PC-3 (cell line): ENCODE data around the gene SIAE. TPM values are rescaled to one million over a fixed set of nuclear protein-coding genes. Genes with fewer than 3 reads are reported as not detected.

Source experiments
- ATAC-seq: fragments of 200-7000 bp; cut with Tn5 transposase; 2 replicates; pipeline ENCODE4 v1.9.1; 2020; ENCODE audit warnings: mild to moderate bottlenecking, moderate library complexity
- BruUV-seq: library from RNA; stranded (reverse); fragments of 400-500 nt; replicated peaks from 2 replicates; lab custom pipeline; 2021; lab: Mats Ljungman, UMichigan
- CTCF ChIA-PET: fragments of 300-600 bp; sonication (Branson Sonifier 250); formaldehyde crosslinking; loops from one replicate; lab custom pipeline; 2022; ENCODE audit warnings: antibody characterized with exemption; lab: Charles Lee
- POLR2A ChIA-PET: fragments of 300-600 bp; sonication (Branson Sonifier 250); formaldehyde crosslinking; loops from one replicate; lab custom pipeline; 2022; ENCODE audit warnings: antibody characterized with exemption; ENCODE audit not compliant: unreplicated experiment; lab: Charles Lee
- DNase-seq: peaks from one replicate; pipeline ENCODE4 v3.0.0-alpha.2; 2015
- H2AFZ ChIP-seq: fragments of 300-600 bp; sonication (generic); 2 replicates; pipeline ENCODE4 v1.6.0; 2016; ENCODE audit warnings: antibody characterized with exemption, low read length
- H3F3A ChIP-seq: fragments of 300-600 bp; sonication (generic); one replicate; pipeline ENCODE4 v1.6.0; 2017; ENCODE audit warnings: antibody characterized with exemption, low read length, control low read depth, mild to moderate bottlenecking; ENCODE audit not compliant: unreplicated experiment
- H3K27ac ChIP-seq: fragments of 300-600 bp; sonication (generic); 2 replicates; pipeline ENCODE4 v1.5.1; 2016; ENCODE audit warnings: mild to moderate bottlenecking, low read length
- H3K27me3 ChIP-seq: fragments of 300-600 bp; sonication (generic); 2 replicates; pipeline ENCODE4 v1.6.1; 2016; ENCODE audit warnings: low read length, mixed read lengths
- H3K36me3 ChIP-seq: fragments of 300-600 bp; sonication (generic); 2 replicates; pipeline ENCODE4 v1.6.1; 2016; ENCODE audit warnings: low read depth, mixed run types, low read length, mixed read lengths
- H3K4me1 ChIP-seq: fragments of 300-600 bp; sonication (generic); 2 replicates; pipeline ENCODE4 v1.5.1; 2016; ENCODE audit warnings: low read length; ENCODE audit not compliant: insufficient read depth
- H3K4me2 ChIP-seq: fragments of 300-600 bp; sonication (generic); 2 replicates; pipeline ENCODE4 v1.6.0; 2016; ENCODE audit warnings: low read length
- H3K4me3 ChIP-seq: fragments of 300-600 bp; sonication (generic); 2 replicates; pipeline ENCODE4 v1.5.1; 2016; ENCODE audit warnings: mild to moderate bottlenecking, low read length, mixed read lengths
- H3K79me2 ChIP-seq: fragments of 300-600 bp; sonication (generic); 2 replicates; pipeline ENCODE4 v1.6.1; 2017; ENCODE audit warnings: low read length, mixed read lengths
- H3K9ac ChIP-seq: fragments of 300-600 bp; sonication (generic); 2 replicates; pipeline ENCODE4 v1.6.0; 2016; ENCODE audit warnings: mild to moderate bottlenecking, low read length
- H3K9me2 ChIP-seq: fragments of 300-600 bp; sonication (generic); replicated peaks from 2 replicates; pipeline ENCODE4 v1.6.1; 2016; ENCODE audit warnings: mixed run types, low read length, mixed read lengths
- H3K9me3 ChIP-seq: fragments of 300-600 bp; sonication (generic); 2 replicates; pipeline ENCODE4 v1.6.1; 2016; ENCODE audit warnings: low read length, mixed read lengths
- H4K20me1 ChIP-seq: fragments of 300-600 bp; sonication (generic); 2 replicates; pipeline ENCODE4 v1.6.1; 2016; ENCODE audit warnings: low read length, mixed read lengths
- CTCF ChIP-seq: fragments of 300-600 bp; sonication (generic); conservative IDR thresholded peaks from 2 replicates; pipeline ENCODE4 v1.5.1; 2017; ENCODE audit warnings: antibody characterized with exemption, low read depth, mild to moderate bottlenecking, low read length
- EZH2 ChIP-seq: fragments of 300-600 bp; sonication (generic); IDR thresholded peaks from one replicate; pipeline ENCODE4 v1.6.1; 2017; ENCODE audit warnings: antibody characterized with exemption, mild to moderate bottlenecking, low read length; ENCODE audit not compliant: unreplicated experiment
- EZH2phosphoT487 ChIP-seq: fragments of 300-600 bp; sonication (generic); IDR thresholded peaks from 2 replicates; pipeline ENCODE4 v1.6.1; 2018; ENCODE audit warnings: mild to moderate bottlenecking, antibody characterized with exemption, low read length, borderline replicate concordance
- intact Hi-C: fragments of 100-400 bp; cut with micrococcal nuclease; formaldehyde crosslinking; loops from 2 replicates; pipeline ENCODE4 v1.9.0; 2023
- total RNA-seq: library from RNA; depleted of rRNA; stranded (reverse); fragments of >200 nt; gene quantifications from 2 replicates; pipeline ENCODE4 v1.2.3, GENCODE V29; 2014

Gene SIAE
- total RNA-seq, 1 experiment from 2014 or later = 17.6 TPM

- intact Hi-C loops = loop anchor here (1.0 kb wide), 1 partner anchor 88 kb away; the partner anchor contains the start of gene ESAM
- H3K27ac ChIP-seq = peak overlapping the region; percentile 46; the same call in 1 of the 2 replicates
These were observed 1.0 kb upstream of the SIAE start for GRCh38 chr11:124674571-124674970.

GRCh38 chr11:124674168-124674517, 604 bp upstream of the SIAE start:
- no peaks in the 10 kb centered on the region for H3K27me3 ChIP-seq
- no peaks in the 10 kb centered on the region for H3K36me3 ChIP-seq
- H3K4me2 ChIP-seq = peak overlapping the region; percentile 95
- TF ChIP-seq CTCF (no peak), EZH2 (no peak), EZH2phosphoT487 (no peak)
- peak overlapping the region; percentile 46 for H3K27ac ChIP-seq
- DNase-seq = no peak
- no peaks in the 10 kb centered on the region for H4K20me1 ChIP-seq
- H3K79me2 ChIP-seq = peaks cover 15% of the 10 kb centered on the region
- POLR2A ChIA-PET = interaction anchor here (0.6 to 1.2 kb wide), 6 partner anchors 32 to 159 kb away, joined by 3 to 17 read pairs (median 10); partner anchors contain the start of gene NRGN
- CTCF ChIA-PET = interaction anchor here (0.6 to 0.8 kb wide), 6 partner anchors 10 to 272 kb away, joined by 3 to 9 read pairs (median 4); no protein-coding TSS in a partner anchor
- intact Hi-C loops = loop anchor here (1.0 kb wide), 1 partner anchor 88 kb away; the partner anchor contains the start of gene ESAM
- no peaks in the 10 kb centered on the region for H3K9me3 ChIP-seq
- no peaks in the 10 kb centered on the region for H3F3A ChIP-seq
- no peaks in the 10 kb centered on the region for H3K9me2 ChIP-seq
- H3K9ac ChIP-seq = peak overlapping the region; percentile 92
- no peak for ATAC-seq
- H3K4me3 ChIP-seq = peak overlapping the region; percentile 91
- H2AFZ ChIP-seq = peak overlapping the region; percentile 98
- peaks cover 16% of the 10 kb centered on the region for H3K4me1 ChIP-seq
- TSS peak; percentile 84 for BruUV-seq

More at GRCh38 chr11:124674571-124674970, 1.0 kb upstream of the SIAE start:
- DNase-seq = no peak
- H3K79me2 ChIP-seq = peaks cover 15% of the 10 kb centered on the region
- H3K4me3 ChIP-seq = peak overlapping the region; percentile 91
- no TSS peak for BruUV-seq
- no peaks in the 10 kb centered on the region for H3K9me2 ChIP-seq
- no peaks in the 10 kb centered on the region for H4K20me1 ChIP-seq
- H2AFZ ChIP-seq = peak overlapping the region; percentile 98
- ChIA-PET CTCF (interaction anchor here (0.6 kb wide), 2 partner anchors 9 to 76 kb away, joined by 4 to 8 read pairs; no protein-coding TSS in a partner anchor), POLR2A (interaction anchor here (0.6 kb wide), 1 partner anchor 80 kb away, joined by 10 read pairs; no protein-coding TSS in a partner anchor)
- H3K27me3 ChIP-seq = no peaks in the 10 kb centered on the region
- peak overlapping the region; percentile 92 for H3K9ac ChIP-seq
- no peak for ATAC-seq
- peak overlapping the region; percentile 95 for H3K4me2 ChIP-seq
- peaks cover 16% of the 10 kb centered on the region for H3K4me1 ChIP-seq
- TF ChIP-seq EZH2 = no peak
- no peak for TF ChIP-seq EZH2phosphoT487
- no peak for TF ChIP-seq CTCF
- no peaks in the 10 kb centered on the region for H3F3A ChIP-seq
- H3K36me3 ChIP-seq = no peaks in the 10 kb centered on the region
- no peaks in the 10 kb centered on the region for H3K9me3 ChIP-seq
